ENCODE results near the gene GALNTL6.

- TF ChIP-seq FOSL1 (IDR thresholded peaks at IDR 0.05; ENCODE audit: low read depth): no peak
- no peak for TF ChIP-seq SIN3A (IDR thresholded peaks at IDR 0.05; ENCODE audit: low read depth)
- no peak for TF ChIP-seq EZH2 (IDR thresholded peaks at IDR 0.05)
- TF ChIP-seq SP1 (IDR thresholded peaks at IDR 0.05; ENCODE audit: low read depth): no peak
- TF ChIP-seq EZH2phosphoT487 (IDR thresholded peaks at IDR 0.05; ENCODE audit: borderline replicate concordance): no peak
- no peak for TF ChIP-seq POLR2AphosphoS5 (IDR thresholded peaks at IDR 0.05; ENCODE audit: low read depth, low read length)
Observed at GRCh38 chr4:172061204-172061603, 248.0 kb downstream of the GALNTL6 start.
